ENCODE data around the gene MAP3K2.

Gene MAP3K2

GRCh38 chr2:127407661-127408003, 19.9 kb upstream of the MAP3K2 start:
- Histone ChIP-seq H3K4me2 (peak overlapping the region; percentile 90), H3K4me3 (peak overlapping the region; percentile 65), H3K9ac (no peak overlapping the region), H3K27ac (no peak overlapping the region), H3K9me3 (peaks cover 4% of the 10 kb centered on the region; the same call in 1 of the 2 replicates), H4K20me1 (no peaks in the 10 kb centered on the region), H3K36me3 (no peaks in the 10 kb centered on the region), H3K4me1 (peaks cover 39% of the 10 kb centered on the region), H3K27me3 (no peaks in the 10 kb centered on the region)
- TF ChIP-seq Cebpa-rat (IDR thresholded peaks at IDR 0.05), result no peak

DNA sequence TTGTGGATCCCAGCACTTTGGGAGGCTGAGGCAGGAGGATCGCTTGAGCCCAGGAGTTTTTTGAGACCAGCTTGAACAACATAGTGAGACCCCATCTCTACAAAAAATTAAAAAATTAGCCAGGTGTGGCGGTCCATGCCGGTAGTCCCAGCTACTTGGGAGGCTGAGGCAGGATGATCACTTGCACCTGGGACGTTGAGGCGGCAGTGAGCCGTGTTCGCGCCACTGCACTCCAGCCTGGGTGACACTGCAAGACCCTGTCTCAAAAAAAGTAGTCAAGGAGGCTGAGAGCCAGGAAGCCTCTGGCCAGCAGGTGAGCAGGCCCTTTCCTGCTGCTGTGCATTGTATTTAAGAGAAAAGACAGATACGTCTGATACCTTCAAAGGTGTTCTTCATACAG, 19.3 kb upstream of the MAP3K2 start:
- H3K4me2 ChIP-seq, result no peak overlapping the region
- H3K27me3 ChIP-seq, result no peaks in the 10 kb centered on the region
- no peaks in the 10 kb centered on the region for H3K36me3 ChIP-seq
- peaks cover 39% of the 10 kb centered on the region for H3K4me1 ChIP-seq
- 0 out of 2 replicates have a peak, but pooled peaks cover under 1% of the 10 kb centered on the region for H3K9me3 ChIP-seq
- H3K9ac ChIP-seq, result no peak overlapping the region
- no peak overlapping the region for H3K4me3 ChIP-seq
- no peak for TF ChIP-seq Cebpa-rat (IDR thresholded peaks at IDR 0.05)
- no peak overlapping the region for H3K27ac ChIP-seq
- H4K20me1 ChIP-seq, result no peaks in the 10 kb centered on the region

DNA sequence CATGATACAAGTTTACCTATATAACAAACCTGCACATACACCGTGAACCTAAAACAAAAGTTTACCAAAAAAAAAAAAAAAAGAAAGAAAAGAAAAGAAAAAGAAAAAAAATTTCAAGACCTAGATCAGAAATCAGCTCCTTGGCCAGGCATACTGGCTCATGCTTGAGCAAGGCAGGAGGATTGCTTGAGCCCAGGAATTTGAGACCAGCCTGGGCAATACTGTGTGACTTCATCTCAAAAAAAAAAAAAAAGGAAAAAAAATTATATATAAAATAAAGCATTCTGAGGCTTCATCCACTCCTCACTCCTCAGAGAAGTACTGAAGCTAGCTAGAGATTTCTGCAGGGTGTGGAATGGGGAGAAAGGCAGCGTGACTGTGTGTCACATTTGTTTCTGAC, 18.7 kb upstream of the MAP3K2 start:
- no peak overlapping the region for H3K4me3 ChIP-seq
- no peaks in the 10 kb centered on the region for H3K36me3 ChIP-seq
- H3K4me1 ChIP-seq, result peaks cover 34% of the 10 kb centered on the region
- no peak overlapping the region for H3K9ac ChIP-seq
- no peaks in the 10 kb centered on the region for H3K9me3 ChIP-seq
- no peak overlapping the region for H3K27ac ChIP-seq
- TF ChIP-seq Cebpa-rat (IDR thresholded peaks at IDR 0.05), result no peak
- H3K4me2 ChIP-seq, result no peak overlapping the region
- H4K20me1 ChIP-seq, result no peaks in the 10 kb centered on the region
- no peaks in the 10 kb centered on the region for H3K27me3 ChIP-seq

DNA sequence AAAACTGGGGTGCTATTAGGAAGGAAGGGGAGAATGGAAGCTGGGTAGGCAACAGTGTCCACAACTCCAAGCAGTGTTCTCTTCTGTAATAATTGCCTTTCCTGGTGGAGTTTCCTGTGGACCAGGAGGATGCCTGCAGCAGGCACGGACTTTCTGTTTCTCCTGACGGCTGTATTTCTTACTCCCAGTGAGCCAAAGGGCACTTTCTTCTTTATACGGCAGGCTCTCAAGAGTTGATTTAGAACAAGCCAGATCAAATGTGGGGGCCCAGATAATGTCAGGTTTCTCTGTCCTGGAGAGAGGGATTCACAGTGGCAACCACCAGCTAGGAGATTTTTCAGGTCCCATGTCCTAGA, 17.5 kb upstream of the MAP3K2 start:
- Histone ChIP-seq H4K20me1 (no peaks in the 10 kb centered on the region), H3K36me3 (no peaks in the 10 kb centered on the region), H3K4me3 (no peak overlapping the region), H3K9ac (no peak overlapping the region), H3K27me3 (no peaks in the 10 kb centered on the region), H3K27ac (no peak overlapping the region), H3K4me1 (peaks cover 27% of the 10 kb centered on the region), H3K9me3 (no peaks in the 10 kb centered on the region), H3K4me2 (peak overlapping the region; percentile 34)
- TF ChIP-seq Cebpa-rat (IDR thresholded peaks at IDR 0.05), result no peak

DNA sequence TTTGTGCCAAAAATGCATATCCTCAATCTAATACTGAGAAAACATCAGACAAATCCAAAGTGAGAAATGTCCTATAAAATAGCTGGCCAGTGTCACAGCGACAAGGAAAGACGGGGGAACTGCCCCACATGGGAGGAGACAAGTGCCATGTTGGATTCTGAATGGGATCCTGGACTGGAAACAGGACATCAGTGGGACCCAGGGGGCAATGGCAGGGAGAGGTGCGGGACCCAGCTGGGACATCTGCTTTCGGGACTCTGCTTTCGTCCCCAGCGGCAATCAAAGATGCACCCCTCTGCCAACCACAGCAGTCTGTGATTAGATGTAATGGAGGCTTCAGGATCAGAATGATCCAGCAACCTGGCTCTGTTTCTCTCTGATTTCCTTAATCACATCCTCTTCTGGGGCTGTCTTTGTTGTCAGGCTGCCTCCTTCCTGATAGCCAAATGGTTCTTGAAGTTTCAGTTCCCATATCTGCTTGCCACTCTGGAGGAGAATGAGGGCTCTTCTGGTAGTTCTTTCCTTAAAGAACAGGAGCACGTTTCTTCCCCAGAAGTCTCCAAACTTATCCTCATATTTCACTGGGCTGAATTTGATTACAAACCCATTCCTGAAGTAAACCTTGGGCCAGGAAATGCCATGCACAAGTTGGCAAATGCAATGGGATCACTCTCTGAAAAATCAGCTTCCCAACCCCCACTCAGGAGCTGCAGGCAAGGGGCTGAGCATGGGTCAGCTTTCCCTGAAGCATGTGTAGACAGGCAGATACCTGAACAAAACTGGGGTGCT, 16.9 kb upstream of the MAP3K2 start:
- Histone ChIP-seq H3K36me3 (no peaks in the 10 kb centered on the region), H3K4me1 (peaks cover 27% of the 10 kb centered on the region), H3K4me3 (no peak overlapping the region), H4K20me1 (no peaks in the 10 kb centered on the region), H3K9ac (no peak overlapping the region), H3K9me3 (no peaks in the 10 kb centered on the region), H3K27me3 (no peaks in the 10 kb centered on the region), H3K27ac (no peak overlapping the region), H3K4me2 (peak overlapping the region; percentile 34)
- TF ChIP-seq Cebpa-rat (IDR thresholded peaks at IDR 0.05), result no peak

DNA sequence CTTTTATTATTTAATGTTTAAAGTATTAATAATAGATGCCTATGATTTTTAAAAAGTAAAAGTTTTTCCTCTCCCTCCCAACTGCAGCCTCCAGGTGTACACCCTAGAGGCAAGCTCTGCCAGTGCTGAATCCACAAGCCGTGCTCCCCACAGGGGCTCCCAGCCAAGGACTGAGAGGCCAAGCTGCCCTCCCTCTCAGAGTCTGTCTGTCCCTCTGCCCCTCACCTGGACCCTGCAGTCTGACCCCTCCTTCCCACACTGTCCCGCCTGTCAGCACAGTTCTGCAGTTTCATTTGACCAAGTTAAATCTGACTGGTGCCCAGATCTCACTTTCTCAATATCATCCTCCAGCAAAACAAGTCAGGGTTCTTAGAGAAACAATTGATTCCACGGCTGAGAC, 15.7 kb upstream of the MAP3K2 start:
- no peak for TF ChIP-seq Cebpa-rat (IDR thresholded peaks at IDR 0.05)
- no peaks in the 10 kb centered on the region for H3K36me3 ChIP-seq
- H3K4me2 ChIP-seq, result no peak overlapping the region
- no peaks in the 10 kb centered on the region for H3K9me3 ChIP-seq
- H3K4me3 ChIP-seq, result no peak overlapping the region
- peaks cover 24% of the 10 kb centered on the region for H3K4me1 ChIP-seq
- H3K9ac ChIP-seq, result no peak overlapping the region
- H3K27ac ChIP-seq, result no peak overlapping the region
- no peaks in the 10 kb centered on the region for H3K27me3 ChIP-seq
- H4K20me1 ChIP-seq, result no peaks in the 10 kb centered on the region

- Histone ChIP-seq H4K20me1 (no peaks in the 10 kb centered on the region), H3K27ac (no peak overlapping the region), H3K4me2 (no peak overlapping the region), H3K9me3 (no peaks in the 10 kb centered on the region), H3K4me1 (peaks cover 13% of the 10 kb centered on the region), H3K36me3 (no peaks in the 10 kb centered on the region), H3K4me3 (no peak overlapping the region), H3K27me3 (no peaks in the 10 kb centered on the region), H3K9ac (no peak overlapping the region; the same call in 1 of the 2 replicates)
- no peak for TF ChIP-seq Cebpa-rat (IDR thresholded peaks at IDR 0.05)
Observed at GRCh38 chr2:127401757-127402695, 14.3 kb upstream of the MAP3K2 start.

DNA sequence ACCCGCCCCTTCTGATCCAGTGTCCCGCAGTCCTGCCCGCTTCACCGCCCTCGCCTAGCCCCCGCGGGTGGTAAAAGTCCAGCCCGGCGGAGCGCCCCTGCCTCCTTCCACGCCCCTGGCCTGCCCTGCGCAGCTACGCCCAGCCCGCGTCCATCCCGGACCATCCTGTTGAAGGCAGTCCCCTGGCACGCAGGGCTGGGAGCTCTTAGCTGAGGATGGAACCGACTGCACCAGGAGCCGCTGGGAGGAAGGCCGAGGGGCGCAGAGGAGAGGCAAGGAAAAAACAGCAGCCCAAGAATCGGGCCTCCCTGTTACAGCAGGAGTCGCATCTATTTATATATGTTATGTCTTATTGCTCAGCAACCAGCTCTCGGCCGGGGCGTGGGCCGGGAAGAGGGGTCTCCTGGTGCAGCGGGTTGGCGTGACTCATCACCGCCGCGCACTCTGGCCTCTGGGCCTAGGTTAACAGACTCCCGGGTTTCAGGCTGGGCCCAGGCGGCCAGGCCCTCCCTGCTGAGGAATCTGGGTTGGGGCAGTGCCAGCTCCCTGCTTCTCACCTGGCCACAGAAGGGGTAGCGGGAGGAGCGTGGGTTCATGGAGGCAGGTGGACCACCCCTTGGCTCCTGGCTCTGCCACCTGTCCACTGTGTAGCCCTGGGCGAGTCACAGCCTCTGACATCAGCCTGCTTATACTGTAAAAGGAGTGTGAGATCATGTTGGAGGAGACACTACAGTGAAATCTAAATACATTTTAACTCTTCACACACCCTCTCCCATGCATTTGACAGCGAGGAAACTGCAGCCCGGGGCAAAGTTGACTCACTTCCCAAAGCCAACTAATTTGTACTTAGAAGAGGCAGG, 13.4 kb upstream of the MAP3K2 start:
- Histone ChIP-seq H3K9ac (no peak overlapping the region), H4K20me1 (no peaks in the 10 kb centered on the region), H3K9me3 (no peaks in the 10 kb centered on the region), H3K27me3 (no peaks in the 10 kb centered on the region), H3K36me3 (no peaks in the 10 kb centered on the region), H3K4me3 (no peak overlapping the region), H3K27ac (no peak overlapping the region), H3K4me2 (no peak overlapping the region), H3K4me1 (peaks cover 13% of the 10 kb centered on the region)
- no peak for TF ChIP-seq Cebpa-rat (IDR thresholded peaks at IDR 0.05)

- no peaks in the 10 kb centered on the region for H3K27me3 ChIP-seq
- no peaks in the 10 kb centered on the region for H4K20me1 ChIP-seq
- H3K4me3 ChIP-seq, result no peak overlapping the region
- H3K4me1 ChIP-seq, result peaks cover 13% of the 10 kb centered on the region
- no peaks in the 10 kb centered on the region for H3K9me3 ChIP-seq
- H3K36me3 ChIP-seq, result no peaks in the 10 kb centered on the region
- no peak for TF ChIP-seq Cebpa-rat (IDR thresholded peaks at IDR 0.05)
- no peak overlapping the region for H3K9ac ChIP-seq
- no peak overlapping the region for H3K4me2 ChIP-seq
- H3K27ac ChIP-seq, result no peak overlapping the region
Observed at GRCh38 chr2:127400533-127400896, 12.7 kb upstream of the MAP3K2 start.

Data from BLaER1 (cell line).